CD4-positive, alpha-beta T cell treated with Interleukin-1 beta for 1 hour (primary cell): ENCODE measurements around the gene LDB2.

Source experiments
- DNase-seq, 2 donors: peaks; one replicate each; pipeline ENCODE4 v3.0.0-alpha.2; 2020 to 2022

Gene LDB2

GRCh38 chr4:16521156-16521915 lies 377.1 kb downstream of the LDB2 start:
- no peak for DNase-seq

GRCh38 chr4:16516796-16517439 lies 381.5 kb downstream of the LDB2 start:
- DNase-seq, result no peak

GRCh38 chr4:16513876-16514275 lies 384.6 kb downstream of the LDB2 start:
- no peak for DNase-seq

GRCh38 chr4:16508968-16509367 lies 389.5 kb downstream of the LDB2 start:
- DNase-seq, result no peak

DNA sequence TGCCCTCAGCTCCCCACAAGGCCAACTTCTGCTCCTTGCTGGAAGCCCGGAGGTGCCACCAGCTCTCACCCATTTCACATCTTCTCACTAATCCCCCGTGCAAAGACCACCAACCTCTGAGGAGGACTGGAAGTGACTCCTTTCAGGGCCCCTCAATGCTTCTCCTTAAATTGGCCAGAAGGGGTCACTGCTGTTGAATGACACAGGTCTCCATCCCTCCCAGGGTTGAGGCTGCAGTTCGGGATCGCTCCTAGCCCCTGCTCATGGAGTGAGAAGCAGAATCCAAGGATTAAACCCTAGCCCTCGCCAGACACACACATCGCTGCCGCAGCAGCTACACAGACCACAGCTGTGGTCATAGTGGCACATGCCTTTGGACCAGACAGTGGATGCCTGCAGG lies 392.7 kb downstream of the LDB2 start:
- no peak for DNase-seq

DNA sequence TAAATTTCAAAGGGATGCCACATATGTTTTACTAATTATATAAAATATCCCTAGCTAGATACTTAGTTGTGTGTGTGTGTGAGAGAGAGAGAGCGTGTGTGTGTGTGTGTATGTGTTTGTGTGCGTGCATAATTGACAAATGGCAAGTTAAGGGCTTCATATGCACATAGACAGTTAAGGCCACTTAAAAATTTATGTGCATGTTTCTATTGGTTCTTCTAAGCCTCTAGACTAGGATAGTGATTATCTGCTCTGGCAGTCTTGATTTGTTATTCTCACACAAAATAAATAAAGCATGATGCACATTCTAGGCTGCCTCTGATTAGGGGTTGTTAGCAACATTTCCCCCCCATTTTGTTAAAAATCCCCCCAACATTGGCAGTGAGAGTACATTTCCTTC lies 393.2 kb downstream of the LDB2 start:
- DNase-seq, result no peak

GRCh38 chr4:16503421-16504100 lies 394.9 kb downstream of the LDB2 start:
- no peak for DNase-seq

DNA sequence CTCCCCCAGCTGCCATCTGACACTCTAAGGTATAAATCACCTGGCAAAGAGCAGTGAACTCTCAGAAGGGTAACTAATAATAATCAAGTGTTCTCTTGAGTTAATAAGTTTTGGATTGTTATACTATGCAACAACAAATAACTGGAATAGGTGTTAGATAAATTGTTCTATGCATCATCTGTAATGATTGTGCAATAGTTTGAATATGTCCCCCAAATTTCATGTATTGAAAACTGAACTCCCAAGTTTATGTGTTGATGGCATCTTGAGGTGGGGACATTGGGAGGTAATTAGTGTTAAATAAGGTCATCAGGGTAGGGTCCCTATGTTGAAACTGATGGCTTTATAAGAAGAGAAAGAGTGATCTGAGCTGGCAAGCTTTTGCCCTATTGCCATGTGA lies 399.5 kb downstream of the LDB2 start:
- DNase-seq, result no peak

- DNase-seq, result no peak
These were observed 401.9 kb downstream of the LDB2 start for GRCh38 chr4:16496501-16496900.

GRCh38 chr4:16492872-16493271 lies 405.6 kb downstream of the LDB2 start:
- DNase-seq, result no peak

DNA sequence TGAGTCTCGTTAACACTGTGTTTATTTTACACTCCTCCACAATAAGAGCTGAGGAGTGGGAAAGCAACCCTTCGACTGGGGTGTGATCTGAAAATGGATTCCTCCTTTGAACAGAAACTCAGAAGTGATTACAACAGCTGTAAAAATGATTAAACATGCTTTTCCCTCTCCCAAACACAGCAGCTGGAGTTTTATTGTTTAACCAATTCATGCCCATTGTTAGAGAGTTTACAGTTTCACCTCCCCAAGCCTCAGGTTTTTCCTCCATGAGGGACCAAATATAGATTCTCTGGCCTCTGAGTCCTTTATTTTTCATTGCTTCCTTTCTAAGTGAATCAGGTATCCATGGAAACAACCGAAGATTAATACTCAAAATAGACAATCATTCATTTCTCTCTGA lies 409.2 kb downstream of the LDB2 start:
- DNase-seq, result no peak

GRCh38 chr4:16488084-16488483 lies 410.4 kb downstream of the LDB2 start:
- no peak for DNase-seq

GRCh38 chr4:16484711-16485110 lies 413.7 kb downstream of the LDB2 start:
- no peak for DNase-seq

DNA sequence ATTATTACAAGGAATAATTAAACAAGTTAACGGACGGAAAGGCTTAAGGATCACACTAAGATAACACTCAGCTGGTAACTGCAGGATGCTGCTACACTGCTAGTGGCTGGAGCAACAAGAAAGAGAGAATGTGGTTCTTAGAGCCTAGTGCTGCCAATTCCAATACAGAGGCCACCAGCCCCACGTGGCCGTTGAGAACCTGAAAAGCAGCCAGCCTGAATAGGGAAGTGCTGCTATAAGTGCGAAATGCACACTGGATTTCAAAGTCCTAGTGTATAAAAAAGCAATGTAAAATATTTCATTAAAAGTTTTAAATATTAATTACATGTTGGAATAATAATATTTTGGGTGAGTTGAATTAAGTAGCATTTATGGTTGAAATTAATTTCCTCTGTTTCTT lies 414.9 kb downstream of the LDB2 start:
- no peak for DNase-seq

- no peak for DNase-seq
These were observed 418.4 kb downstream of the LDB2 start for GRCh38 chr4:16480011-16480410.

GRCh38 chr4:16472537-16472936 lies 425.9 kb downstream of the LDB2 start:
- DNase-seq, result no peak

- no peak for DNase-seq
These were observed 431.4 kb downstream of the LDB2 start for GRCh38 chr4:16467061-16467460.

- DNase-seq, result no peak
These were observed 431.9 kb downstream of the LDB2 start for GRCh38 chr4:16466581-16466980.

- DNase-seq, result no peak
These were observed 433.8 kb downstream of the LDB2 start for GRCh38 chr4:16464651-16465050.

DNA sequence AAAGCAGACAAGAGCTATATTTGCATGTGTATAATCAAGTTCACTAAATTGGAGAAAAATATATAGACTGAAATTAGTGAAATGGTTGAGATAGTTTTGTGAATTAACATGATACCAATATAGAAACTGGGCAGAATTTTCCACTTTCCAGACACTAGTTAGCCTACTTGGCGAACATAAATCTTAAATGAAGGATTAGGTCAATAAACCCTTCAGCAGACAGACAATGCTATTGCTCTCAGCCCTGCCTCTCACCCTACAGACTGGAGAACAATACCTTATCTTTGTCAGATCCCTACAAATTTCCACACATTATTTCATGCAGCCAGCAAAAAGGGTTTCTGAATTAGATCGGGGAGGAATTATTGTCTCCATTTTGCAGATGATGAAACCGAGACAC lies 435.8 kb downstream of the LDB2 start:
- DNase-seq, result no peak

GRCh38 chr4:16461362-16461761 lies 437.1 kb downstream of the LDB2 start:
- DNase-seq, result no peak

DNA sequence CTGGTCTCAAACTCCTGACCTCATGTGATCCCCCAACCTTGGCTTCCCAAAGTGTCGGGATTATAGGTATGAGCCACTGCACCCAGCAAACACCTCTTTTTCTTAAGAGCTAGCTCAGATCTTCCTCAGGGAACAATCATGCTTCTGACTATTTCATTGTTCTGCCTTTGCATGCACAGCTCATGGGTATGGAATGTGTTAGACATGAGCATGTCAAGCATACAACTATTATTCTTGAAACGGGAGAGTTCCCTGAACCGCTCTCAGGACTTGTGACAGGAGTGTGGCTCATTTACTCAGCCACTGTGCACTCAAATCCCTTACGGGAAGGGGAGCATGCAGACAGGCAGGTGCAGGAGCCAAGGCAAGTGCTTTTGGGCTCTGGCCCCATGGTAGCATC lies 440.5 kb downstream of the LDB2 start:
- DNase-seq, result no peak
